VCaP (cell line): ENCODE data around the gene TLX2.

Experiments
- H3K27ac ChIP-seq: fragments of 450-650 bp; 2 replicates; pipeline ENCODE4 v1.5.1; 2017
- CTCF ChIP-seq: fragments of 450-650 bp; conservative IDR thresholded peaks from 2 replicates; pipeline ENCODE4 v1.5.1; 2017; ENCODE audit warnings: mild to moderate bottlenecking, moderate library complexity

TLX2 gene

DNA sequence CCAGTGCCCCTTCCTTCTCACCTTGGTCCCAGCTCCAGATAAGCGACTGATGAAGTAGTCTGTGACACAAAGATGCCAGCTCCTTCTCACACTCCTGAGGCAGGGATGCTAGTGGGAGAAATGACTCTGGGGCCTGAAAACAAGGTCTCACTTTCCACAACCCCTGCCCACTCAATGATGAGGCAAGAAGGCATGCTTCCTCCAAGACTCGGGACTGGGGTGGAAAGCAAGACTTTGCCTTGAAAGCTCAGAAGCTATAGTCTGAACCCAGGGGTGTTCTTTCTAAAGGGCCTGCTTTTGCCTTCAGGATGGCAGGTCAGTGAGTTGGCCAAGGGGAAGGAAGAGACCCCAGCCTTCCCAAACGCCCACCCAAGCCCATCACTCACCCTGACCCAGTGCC is 32.8 kb upstream of the TLX2 start:
- peak overlapping the region; percentile 86 for H3K27ac ChIP-seq

DNA sequence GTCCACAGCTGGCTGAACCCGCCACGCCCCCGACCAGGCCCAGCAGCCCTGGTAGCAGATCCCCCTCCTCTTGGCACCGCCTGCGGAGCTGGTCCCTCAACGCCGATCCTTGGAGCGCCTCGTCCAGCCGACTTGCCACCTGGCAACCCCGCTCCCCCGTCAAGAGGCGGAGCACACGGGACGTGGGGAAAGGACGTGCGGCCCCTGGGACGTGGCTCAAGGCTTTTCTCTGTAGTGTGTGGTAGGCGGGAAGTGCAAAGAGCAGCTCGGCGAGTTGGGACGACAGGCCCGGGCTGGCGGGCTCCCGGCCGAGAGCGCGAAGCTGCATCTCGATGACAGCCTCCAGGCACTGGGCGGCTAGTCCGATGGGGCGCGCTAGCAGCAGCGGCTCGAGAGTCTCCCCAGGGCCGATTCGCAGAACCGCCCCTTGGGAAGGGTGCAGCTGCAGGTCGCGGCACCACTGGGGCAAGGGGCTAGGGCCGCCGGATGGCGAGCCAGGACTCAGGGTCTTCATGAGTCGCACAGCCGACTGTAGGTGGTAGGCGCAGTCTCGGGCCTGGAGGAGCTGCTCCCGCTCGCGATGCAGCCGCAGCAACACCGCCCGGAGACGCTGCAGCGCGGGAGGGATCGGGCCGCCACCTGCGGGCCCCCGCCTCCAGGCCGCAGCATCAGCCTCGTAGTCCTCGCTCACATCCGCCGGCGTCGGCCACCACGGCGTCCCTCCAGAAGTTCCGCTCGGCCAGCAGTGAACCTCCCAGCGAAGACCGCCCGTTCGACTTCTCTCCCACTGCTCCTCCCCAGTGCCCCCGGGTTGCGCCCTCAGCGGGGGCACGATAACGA is 32.1 kb upstream of the TLX2 start:
- TF ChIP-seq CTCF: no peak
- peak overlapping the region; percentile 86 for H3K27ac ChIP-seq

More for the DNA sequence above, 32.8 kb upstream of the TLX2 start:
- no peak for TF ChIP-seq CTCF

DNA sequence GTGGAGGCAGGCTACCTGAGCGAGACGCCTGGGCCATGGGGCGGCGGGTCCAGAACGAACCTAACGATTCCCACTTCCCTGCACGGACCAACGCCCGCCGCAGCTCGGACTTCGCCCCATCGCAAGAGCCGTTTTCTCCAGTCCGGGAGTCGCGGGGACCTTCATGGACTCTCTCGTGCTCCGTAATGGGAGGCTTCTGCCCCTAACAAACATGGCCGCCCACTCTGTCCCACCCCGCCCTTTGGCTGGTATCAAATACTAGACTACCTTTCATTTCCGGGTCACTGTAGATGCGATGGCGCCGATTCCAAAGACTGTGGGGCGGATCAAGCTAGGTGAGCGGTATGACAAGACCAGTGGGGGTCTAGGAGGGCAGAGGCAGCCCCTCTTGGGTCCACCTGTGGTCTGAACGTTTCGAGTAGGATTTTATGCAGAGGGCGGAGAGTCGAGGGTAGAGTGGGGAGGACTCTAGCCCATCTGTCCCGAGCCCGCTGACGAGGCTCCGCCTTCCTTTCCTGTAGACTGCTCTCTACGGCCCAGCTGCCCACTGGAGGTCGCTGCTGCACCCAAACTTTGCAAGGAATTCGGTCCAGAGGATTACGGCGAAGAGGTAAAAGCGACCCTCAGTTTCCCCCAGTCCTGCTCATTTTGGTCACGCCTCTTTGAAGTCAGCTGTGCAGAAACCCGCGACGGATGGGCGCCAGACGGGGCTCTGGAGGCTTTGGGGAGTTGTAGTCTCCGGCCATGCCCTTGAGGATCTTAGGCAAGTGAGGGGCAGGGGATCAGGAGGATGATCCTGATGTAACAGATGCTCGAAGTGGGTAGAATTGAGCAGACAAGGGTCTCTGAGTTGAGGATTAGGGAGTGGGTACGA is 31.2 kb upstream of the TLX2 start, which contains the start of the genes CCDC142 and TTC31:
CCDC142 (minus strand) TSS at position 198 of the 874 bp plus-strand sequence; CDS start at position 37, 161 bp downstream.
TTC31 (plus strand) TSS at position 281 of the 874 bp plus-strand sequence; CDS start at position 296, 15 bp downstream.
- peak within 1 kb of the TSS; percentile 86 for H3K27ac ChIP-seq
- TF ChIP-seq CTCF: peak; percentile 91

GRCh38 chr2:74483675-74484164 is 30.5 kb upstream of the TLX2 start:
- H3K27ac ChIP-seq: peak overlapping the region; percentile 86

GRCh38 chr2:74486141-74486540 is 28.1 kb upstream of the TLX2 start:
- TF ChIP-seq CTCF: no peak
- H3K27ac ChIP-seq: no peak overlapping the region

- TF ChIP-seq CTCF: no peak
- no peak overlapping the region for H3K27ac ChIP-seq
Measured at GRCh38 chr2:74488643-74489481, 25.4 kb upstream of the TLX2 start.

- H3K27ac ChIP-seq: no peak overlapping the region
- TF ChIP-seq CTCF: no peak
Measured at GRCh38 chr2:74489906-74490305, 24.3 kb upstream of the TLX2 start.
